GM18507 (cell line): ENCODE data around the gene RANGRF.
"Not testable (repeated sequence)": the region's sequence is repeated elsewhere in the genome, so short reads cannot be mapped to it uniquely, and the experiment has no call there.

Experiments
- DNase-seq: peaks from one replicate; pipeline ENCODE4 v3.0.0; 2011; ENCODE audit warnings: low read depth; ENCODE audit not compliant: insufficient read length; ENCODE audit errors: extremely low spot score
- FAIRE-seq: peaks from 2 replicates; lab custom pipeline; 2011; peaks lifted over from hg19 to GRCh38; lab: Jason Lieb, UNC

Gene RANGRF

GRCh38 chr17:8288336-8289102, at the start of gene RANGRF:
TSS of gene RANGRF (plus strand) at chr17:8288670. CDS start at chr17:8288789, 119 bp downstream.
- FAIRE-seq (peak; percentile 93), DNase-seq (peak; percentile 85)

GRCh38 chr17:8243827-8244226, 44.6 kb upstream of the RANGRF start:
- DNase-seq, result no peak
- no peak for FAIRE-seq

GRCh38 chr17:8244768-8245167, 43.7 kb upstream of the RANGRF start:
- DNase-seq (no peak), FAIRE-seq (no peak)

GRCh38 chr17:8248751-8249607, 39.5 kb upstream of the RANGRF start, which contains the start of gene PFAS:
TSS of gene PFAS (plus strand) at chr17:8249289. CDS start at chr17:8253938, 4,649 bp downstream.
- peak; percentile 94 for FAIRE-seq
- peak; percentile 82 for DNase-seq

GRCh38 chr17:8249621-8250500, 38.6 kb upstream of the RANGRF start:
- no peak for FAIRE-seq
- DNase-seq, result no peak

GRCh38 chr17:8251411-8251810, 37.1 kb upstream of the RANGRF start:
- FAIRE-seq, DNase-seq: not testable (repeated sequence)

- FAIRE-seq (no peak), DNase-seq (no peak)
These were observed 34.7 kb upstream of the RANGRF start for GRCh38 chr17:8253801-8254200.

- DNase-seq (no peak), FAIRE-seq (no peak)
These were observed 33.6 kb upstream of the RANGRF start for GRCh38 chr17:8254881-8255280.

- no peak for FAIRE-seq
- no peak for DNase-seq
These were observed 33.0 kb upstream of the RANGRF start for GRCh38 chr17:8255499-8255898.

- FAIRE-seq (no peak), DNase-seq (no peak)
These were observed 32.2 kb upstream of the RANGRF start for GRCh38 chr17:8256291-8256690.

GRCh38 chr17:8256691-8257090, 31.8 kb upstream of the RANGRF start:
- FAIRE-seq (no peak), DNase-seq (no peak)

- FAIRE-seq (no peak), DNase-seq (no peak)
These were observed 30.7 kb upstream of the RANGRF start for GRCh38 chr17:8257801-8258200.

GRCh38 chr17:8264320-8264719, 24.1 kb upstream of the RANGRF start:
- no peak for FAIRE-seq
- DNase-seq, result no peak

- FAIRE-seq (no peak), DNase-seq (no peak)
These were observed 23.5 kb upstream of the RANGRF start for GRCh38 chr17:8264836-8265542.

GRCh38 chr17:8266648-8267479, 21.6 kb upstream of the RANGRF start:
- DNase-seq (no peak), FAIRE-seq (no peak)

GRCh38 chr17:8267480-8268147, 20.9 kb upstream of the RANGRF start:
- FAIRE-seq, result no peak
- DNase-seq, result no peak

- FAIRE-seq, result no peak
- no peak for DNase-seq
These were observed 19.7 kb upstream of the RANGRF start for GRCh38 chr17:8268550-8269298.
